G401 (cell line): Measurements from ENCODE around the gene RFWD3. TPM values are rescaled to one million over a fixed set of nuclear protein-coding genes. Genes with fewer than 3 reads are reported as not detected.
"Not testable (repeated sequence)": the region's sequence is repeated elsewhere in the genome, so short reads cannot be mapped to it uniquely, and the experiment has no call there.

Source experiments
- DNase-seq: peaks from one replicate; pipeline ENCODE4 v3.0.0-alpha.2; 2015; ENCODE audit warnings: low spot score
- in situ Hi-C: cut with HindIII; loops from 2 replicates; pipeline ENCODE4 v1.10.0; 2016; ENCODE audit warnings: low sequenced_read_pairs, mixed read lengths
- total RNA-seq: library from RNA; depleted of rRNA; stranded (reverse); fragments of >200 nt; shearing (Covaris generic); gene quantifications from 2 replicates; pipeline ENCODE4 v1.2.3, GENCODE V29; 2014

The RFWD3 gene
- total RNA-seq, 1 experiment from 2014 or later, result 40.4 TPM

DNA sequence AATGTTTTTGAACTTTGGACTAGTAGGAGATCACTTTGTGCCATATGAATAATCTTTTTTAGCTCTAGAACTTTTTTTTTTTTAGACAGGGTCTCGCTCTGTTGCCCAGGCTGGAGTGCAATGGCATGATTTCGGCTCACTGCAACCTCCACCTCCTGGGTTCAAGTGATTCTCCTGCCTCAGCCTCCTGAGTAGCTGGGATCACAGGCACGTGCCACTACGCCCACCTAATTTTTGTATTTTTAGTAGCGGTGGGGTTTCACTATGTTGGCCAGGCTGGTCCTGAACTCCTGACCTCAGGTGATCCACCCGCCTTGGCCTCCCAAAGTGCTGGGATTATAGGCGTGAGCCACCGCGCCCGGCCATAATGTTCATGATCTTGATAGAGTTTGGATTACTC, 2.2 kb upstream of the RFWD3 start:
- in situ Hi-C loops, DNase-seq: not testable (repeated sequence)

DNA sequence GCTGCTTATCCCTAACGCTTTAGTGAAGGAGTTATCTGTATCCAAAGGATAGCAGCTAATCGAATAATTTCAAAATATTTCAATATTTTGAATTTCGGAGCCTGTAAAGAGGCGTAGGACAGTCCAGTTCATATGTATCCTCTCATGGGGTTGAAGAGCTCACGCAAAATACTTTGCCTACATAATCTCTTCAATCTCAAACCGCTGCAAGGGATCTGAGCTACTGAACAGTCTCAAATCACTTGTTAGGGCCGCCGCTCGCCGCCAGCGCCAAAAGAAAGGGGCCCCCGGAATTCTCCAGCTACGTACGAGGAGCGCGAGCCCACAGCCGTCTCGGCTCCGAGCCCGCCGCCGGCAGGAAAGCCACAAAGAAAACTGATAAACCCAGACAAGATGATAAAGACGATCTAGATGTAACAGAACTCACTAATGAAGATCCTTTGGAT, 601 bp upstream of the RFWD3 start:
- peak; percentile 29 for DNase-seq
- in situ Hi-C loops, result no loop called here

DNA sequence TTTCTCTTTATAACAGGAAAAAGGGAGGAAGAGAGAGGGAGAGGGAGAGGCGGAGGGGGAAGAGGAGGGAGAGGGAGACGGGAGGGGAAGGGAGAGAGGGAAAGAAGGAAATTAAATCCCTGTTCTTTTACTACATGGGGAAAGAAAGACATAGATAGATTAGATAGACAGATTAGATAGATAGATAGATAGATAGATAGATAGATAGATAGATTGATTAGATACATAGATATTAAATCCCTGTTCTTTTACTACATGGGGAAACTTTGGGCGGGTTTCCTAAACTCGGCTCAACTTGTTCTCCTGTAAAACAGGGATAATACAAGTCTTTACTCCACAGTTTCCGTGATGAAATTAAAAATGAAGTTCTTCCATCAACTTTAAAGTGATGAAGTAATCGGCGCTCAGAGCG, 661 bp downstream of the RFWD3 start:
- in situ Hi-C loops, result no loop called here
- no peak for DNase-seq

DNA sequence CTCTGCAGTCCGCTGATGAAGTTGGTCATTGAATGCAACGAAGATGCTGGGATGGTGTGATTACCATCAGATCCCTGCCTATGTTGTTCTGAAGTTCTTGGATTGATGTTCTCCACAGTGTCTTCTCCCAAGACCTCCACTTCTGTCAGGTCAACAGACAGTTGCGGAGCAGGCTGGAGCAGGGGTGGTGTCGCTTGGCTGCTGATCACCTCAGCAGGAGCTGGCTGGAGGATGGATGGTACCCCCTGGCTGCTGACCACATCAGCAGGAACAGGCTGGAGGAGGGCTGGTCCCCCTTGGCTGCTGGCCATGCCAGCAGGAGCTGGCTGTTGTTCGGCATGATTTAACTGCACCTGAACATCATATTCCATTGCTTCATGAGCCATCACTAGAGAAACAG, 5.6 kb downstream of the RFWD3 start:
- no peak for DNase-seq
- in situ Hi-C loops, result no loop called here

DNA sequence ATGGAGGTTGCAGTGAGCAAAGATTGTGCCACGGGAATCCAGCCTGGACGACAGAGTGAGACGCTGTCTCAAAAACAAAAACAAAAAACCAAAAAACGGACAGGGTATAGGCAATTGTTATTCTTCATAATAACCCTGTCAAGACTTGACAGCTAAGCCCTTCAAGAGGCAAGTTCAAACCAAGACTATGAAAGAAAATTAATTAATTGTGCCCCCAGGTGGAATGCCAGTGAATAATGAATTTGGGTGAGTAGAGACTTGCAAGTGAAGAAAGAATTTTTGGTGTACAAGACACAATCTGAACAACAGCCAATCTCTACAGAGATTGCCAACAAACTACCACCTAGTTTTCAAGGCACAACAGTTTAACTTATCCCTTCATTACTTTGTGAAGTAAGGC, 6.3 kb downstream of the RFWD3 start:
- in situ Hi-C loops, result no loop called here
- DNase-seq, result no peak

DNA sequence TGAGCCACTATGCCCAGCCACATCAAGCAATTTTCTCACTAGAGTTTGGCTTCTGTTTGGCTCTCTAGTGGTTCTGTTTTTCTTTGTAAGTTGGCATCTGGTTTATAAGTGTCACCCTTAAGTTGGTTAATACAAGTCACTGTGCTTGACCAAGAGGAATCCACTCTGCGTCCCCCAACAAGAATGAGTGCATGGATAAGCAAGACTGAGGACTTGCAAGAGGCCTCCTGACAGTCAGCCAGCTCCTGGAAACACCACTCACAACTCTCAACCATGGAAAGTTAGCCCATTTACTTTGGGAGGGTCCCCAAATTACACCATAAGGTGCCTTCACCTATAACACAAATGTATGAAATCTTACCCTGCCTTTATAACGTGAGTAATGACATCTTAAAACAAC, 7.6 kb downstream of the RFWD3 start:
- in situ Hi-C loops, result no loop called here
- no peak for DNase-seq

DNA sequence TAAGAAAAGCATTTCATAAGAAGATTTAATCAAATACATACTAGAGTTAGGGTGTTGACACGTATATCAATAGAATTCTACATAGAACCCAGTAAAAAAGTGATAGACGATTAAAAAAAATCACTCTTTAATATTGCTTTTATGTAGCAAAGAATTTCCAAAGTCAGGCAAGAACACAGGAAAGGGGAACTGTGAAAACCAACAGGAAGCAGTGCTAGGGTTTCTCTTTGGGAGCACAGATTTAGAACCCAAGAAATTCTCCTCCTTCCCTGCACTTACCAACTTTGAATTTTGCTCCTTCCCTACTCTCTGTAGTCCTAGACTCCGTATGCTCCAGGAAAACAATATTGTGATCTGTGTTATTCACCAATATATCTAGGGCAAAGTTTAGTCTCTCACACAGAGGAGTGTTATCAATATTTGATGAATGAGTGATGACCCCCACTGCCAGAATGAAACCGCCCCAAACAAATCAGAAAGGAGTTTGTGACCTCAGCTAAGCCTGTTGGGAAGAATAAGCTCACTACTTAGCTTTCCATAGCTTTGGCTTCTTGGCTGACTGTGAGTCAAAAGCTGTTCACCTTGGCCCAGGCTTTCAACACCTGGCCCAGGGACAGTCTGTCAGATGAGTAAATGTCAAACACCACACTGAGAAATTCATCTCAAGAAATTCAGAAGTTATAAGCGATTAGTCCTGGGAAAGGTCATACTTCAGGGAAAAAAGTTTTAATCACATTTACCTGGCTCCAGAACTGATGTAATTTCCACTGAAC, 8.6 kb downstream of the RFWD3 start:
- DNase-seq, result no peak
- in situ Hi-C loops, result no loop called here

DNA sequence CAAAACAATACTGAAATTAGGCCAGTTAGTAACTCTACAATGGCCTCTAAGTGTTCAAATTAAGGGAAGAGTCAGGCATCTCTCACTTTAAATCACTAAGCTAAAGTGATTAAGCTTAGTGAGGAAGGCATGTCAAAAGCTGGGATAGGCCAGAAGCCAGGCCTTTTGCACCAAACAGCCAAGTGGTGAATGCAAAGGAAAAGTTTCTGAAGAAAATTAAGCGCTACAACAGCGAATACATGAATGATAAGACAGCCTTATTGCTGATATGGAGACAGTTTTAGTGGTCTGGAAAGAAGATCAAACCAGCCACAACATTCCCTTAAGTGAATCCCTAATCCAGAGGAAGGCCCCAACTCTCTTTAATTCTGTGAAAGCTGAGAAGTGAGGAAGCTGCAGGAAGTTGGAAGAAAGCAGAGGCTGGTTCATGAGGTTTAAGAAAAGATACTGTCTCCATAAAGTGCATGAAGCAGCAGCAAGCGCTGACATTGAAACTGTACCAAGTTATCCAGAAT, 12.1 kb downstream of the RFWD3 start:
- DNase-seq, result no peak
- in situ Hi-C loops, result loop anchor here (5.0 kb wide), 1 partner anchor 88 kb away; no protein-coding TSS in a partner anchor

DNA sequence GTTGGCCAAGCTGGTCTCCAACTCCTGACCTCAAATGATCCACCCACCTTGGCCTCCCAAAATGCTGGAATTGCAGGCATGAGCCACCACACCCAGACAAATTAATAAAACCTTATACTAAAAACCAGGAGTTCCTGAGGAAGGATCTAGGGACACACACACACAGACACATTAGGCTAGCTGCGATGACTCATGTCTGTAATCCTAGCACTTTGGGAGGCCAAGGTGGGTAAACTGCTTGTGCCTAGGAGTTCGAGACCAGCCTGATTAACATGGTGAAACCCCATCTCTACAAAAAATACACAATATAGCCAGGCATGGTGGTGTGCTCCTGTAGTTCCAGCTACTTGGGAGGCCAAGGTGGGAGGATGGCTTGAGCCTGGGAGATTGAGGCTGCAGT, 13.8 kb downstream of the RFWD3 start:
- in situ Hi-C loops, result loop anchor here (5.0 kb wide), 1 partner anchor 89 kb away; no protein-coding TSS in a partner anchor
- not testable (repeated sequence) for DNase-seq

DNA sequence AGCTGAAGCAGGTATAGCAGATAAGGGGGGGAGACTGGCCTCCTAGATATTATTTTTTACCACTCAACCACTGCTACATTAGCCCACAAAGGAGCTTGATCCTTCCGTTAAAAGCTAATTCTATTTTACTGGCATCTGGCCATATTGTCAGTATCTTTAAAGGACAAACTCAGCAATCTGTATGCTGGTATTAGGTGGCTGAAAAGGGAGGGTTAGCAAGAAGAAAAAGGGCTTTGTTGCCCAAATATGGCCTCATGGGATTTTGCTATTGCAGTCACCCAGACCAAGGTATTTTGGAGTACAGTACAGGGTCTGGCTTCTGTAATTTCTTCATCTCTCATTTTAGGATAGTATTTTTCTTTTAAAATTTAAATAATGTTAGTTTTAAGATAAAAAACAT, 14.4 kb downstream of the RFWD3 start:
- DNase-seq, result no peak
- in situ Hi-C loops, result loop anchor here (5.0 kb wide), 1 partner anchor 90 kb away; no protein-coding TSS in a partner anchor

DNA sequence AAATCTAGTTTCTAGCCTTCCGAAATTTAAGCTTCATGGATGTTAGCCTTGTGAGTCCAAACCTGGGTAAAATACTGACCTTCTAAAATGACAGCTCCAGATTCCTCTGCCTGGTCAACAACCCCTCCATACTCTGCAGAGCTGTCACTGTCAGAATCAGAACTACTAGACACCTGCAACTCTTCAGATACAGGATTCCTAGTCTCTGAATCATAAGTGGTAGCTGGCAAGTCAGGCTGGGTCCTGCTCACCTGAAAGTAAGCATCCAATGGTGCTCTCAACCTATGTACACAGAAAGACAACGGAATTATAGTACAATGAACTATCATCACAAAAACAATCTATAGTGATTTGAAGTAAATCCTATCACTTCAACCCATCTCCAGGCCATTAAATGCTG, 14.8 kb downstream of the RFWD3 start:
- DNase-seq, result no peak
- in situ Hi-C loops, result loop anchor here (5.0 kb wide), 1 partner anchor 90 kb away; no protein-coding TSS in a partner anchor

DNA sequence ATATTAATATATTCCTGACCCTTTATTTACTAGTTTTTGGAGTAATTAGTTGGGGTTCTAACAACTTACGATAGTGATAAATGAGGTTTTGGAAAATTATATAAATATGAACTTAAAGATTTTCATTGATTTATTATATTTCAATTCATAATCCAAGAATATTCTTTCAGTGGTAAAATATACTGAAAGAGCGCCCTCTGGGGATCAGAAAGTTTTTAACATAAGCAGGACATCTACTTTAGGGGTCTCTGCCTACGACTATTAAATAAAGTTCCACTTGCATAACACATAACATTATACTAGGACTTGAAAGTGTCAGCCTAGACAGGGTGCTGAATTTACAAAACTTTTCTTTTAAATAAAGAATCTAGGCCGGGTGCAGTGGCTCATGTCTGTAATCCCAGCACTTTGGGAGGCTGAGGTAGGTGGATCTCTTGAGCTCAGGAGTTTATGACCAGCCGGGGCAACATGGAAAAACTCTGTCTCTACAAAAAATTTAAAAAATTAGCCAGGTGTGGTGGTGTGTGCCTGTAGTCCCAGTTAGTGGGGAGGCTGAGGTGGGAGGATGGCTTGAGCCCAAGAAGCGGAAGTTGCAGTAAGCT, 15.6 kb downstream of the RFWD3 start:
- DNase-seq, result peak; percentile 11
- in situ Hi-C loops, result loop anchor here (5.0 kb wide), 1 partner anchor 91 kb away; no protein-coding TSS in a partner anchor

DNA sequence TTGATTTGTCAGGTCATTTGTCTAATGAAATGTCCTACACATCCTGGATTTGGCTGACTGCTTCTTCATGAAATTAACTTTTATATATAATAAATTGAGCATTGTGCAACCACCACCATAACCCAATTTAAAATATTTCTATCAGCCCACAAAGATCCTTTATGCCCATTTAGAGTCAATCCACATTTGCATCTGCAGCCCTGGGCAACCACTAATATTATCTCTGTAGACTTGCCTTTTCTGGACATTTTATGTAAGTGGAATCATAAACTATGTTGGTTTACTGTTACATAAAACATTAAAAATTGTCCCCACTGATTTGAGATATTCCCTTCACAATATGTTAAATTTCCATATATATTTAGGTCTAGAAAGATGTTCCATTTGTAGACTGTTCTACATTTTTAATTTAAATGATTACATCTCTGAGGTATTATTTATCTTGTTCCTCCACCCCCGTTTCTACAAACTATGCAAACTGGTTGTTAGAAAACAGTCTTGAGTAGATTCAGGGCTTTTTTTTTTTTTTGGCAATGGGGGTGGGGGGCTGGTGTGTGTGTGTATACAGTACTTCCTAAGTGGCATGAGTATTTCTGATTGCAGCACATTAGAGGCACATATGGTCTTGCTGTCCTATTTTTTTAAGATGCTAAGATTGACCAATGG, 16.7 kb downstream of the RFWD3 start:
- in situ Hi-C loops, result loop anchor here (5.0 kb wide), 1 partner anchor 92 kb away; no protein-coding TSS in a partner anchor
- no peak for DNase-seq

DNA sequence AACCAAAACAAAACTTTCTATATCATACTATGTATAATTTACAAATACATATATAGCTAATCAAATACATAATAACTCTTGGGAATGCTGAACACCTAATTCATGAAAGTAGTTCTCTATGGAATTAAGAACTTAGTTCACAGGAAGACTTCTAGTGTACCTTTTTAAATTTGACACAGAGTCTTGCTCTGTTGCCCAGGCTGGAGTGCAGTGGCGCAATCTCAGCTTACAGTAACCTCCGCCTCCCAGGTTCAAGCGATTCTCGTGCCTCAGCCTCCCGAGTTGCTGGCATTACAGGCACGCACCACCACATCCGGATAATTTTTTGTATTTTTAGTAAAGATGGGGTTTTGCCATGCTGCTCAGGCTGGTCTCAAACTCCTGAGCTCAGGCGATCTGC, 24.7 kb downstream of the RFWD3 start:
- in situ Hi-C loops, result no loop called here
- DNase-seq, result no peak

DNA sequence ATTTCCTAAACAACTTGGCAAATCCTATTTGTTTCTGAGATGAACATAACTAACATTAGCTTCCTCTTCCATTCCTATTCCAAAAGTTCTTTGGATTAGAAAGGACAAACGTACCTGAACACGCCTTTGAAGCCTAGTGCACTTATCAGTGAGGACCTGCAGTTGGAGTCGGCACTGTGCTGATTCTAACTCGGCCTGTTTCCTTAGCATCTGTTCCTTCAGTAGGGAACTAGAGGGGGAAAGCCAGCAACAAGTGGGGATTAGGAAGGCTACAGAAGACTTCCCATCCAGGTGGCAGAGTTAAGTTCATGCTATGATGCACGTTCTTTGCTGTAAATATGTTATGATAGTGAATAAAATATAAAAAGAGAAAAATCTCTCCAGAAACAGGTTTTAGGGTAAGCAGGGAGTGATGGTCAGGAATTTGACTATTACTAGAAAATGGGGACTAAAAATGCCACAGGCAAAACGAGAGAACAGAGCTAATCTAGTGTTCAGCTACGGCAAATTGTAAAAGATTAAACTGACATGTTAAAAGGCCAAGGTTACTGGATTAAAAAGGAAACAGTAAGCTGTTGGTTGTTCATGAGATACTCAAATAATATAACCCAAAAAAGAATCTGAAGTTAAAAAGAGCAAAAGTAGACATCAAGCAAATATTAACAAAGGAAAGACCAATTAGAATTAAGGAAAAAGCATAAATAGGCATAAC, 28.8 kb downstream of the RFWD3 start:
- DNase-seq, result no peak

DNA sequence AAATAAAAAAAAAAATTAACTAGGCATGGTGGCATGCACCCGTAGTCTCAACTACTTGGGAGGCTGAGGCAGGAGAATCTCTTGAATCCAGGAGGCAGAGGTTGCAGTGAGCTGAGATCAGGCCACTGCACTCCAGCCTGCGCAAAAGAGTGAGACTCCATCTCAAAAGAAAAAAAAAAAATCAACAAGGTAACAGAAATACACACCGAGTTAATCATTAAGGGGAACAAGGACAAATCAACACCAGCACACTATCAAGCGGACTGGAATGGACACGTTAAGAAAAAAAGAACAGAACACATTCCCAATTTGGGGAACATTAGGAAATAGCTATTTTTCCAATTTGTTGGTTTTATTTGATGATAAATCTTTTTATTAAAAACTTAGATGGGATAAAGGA, 31.4 kb downstream of the RFWD3 start:
- no peak for DNase-seq
- in situ Hi-C loops, result no loop called here

More for the DNA sequence above, 28.8 kb downstream of the RFWD3 start:
- in situ Hi-C loops, result no loop called here

DNA sequence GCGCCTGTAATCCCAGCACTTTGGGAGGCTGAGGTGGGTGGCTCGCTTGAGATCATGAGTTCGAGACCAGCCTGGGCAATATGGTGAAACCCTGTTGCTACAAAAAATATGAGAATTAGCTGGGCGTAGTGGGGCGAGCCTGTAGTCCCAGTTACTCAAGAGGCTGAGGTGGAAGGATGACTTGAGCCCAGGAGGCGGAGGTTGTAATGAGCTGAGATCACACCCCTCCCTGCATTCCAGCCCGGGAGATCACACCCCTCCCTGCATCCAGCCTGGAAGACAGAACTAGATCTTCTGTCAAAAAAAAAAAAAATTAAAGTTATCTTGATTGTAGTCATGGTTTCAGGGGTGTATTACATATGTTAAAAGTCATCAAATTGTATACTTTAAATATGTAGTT, 33.0 kb downstream of the RFWD3 start:
- DNase-seq, result no peak
- in situ Hi-C loops, result no loop called here

DNA sequence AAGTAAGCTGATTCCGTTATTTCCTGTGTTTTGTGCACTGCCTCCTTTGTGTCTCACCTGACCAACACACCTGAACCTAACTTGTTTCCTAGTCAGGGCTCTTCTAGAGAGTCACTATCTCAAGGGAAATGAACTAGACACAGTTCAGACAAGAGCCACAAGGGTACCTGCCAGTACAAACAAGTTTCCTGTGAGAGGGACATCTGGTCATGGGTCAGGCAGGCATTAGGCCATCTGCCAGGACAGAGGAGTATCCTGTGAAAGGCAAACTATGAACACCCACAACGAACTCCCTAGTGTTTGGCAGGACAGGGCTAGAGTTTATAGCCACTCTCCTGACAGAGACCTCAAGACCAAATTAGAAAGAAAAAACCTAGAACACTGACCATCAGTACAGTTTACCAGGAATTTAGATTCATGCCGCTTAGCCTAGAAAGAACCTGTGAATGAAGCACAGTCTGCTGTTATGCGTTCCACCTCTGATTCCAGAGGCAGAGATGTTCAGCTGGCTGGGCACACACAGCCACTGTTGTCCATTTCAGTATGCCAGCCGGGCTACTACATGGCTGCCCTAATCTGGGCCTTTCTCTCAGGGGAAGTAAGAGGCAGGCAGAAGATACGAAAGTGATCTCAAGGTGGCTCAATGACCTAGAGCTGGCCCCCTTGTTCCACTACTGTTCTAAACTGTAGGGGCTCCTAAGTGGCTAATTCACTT, 39.0 kb downstream of the RFWD3 start:
- no peak for DNase-seq
- in situ Hi-C loops, result no loop called here
